HG03103 (cell line): ENCODE measurements around the gene ERP27.

ENCODE experiments used
- ATAC-seq: cut with Tn5 transposase; IDR thresholded peaks from one replicate; pipeline ENCODE4 v1.9.1; 2021; ENCODE audit warnings: low read depth; ENCODE audit not compliant: unreplicated experiment

ERP27 gene

DNA sequence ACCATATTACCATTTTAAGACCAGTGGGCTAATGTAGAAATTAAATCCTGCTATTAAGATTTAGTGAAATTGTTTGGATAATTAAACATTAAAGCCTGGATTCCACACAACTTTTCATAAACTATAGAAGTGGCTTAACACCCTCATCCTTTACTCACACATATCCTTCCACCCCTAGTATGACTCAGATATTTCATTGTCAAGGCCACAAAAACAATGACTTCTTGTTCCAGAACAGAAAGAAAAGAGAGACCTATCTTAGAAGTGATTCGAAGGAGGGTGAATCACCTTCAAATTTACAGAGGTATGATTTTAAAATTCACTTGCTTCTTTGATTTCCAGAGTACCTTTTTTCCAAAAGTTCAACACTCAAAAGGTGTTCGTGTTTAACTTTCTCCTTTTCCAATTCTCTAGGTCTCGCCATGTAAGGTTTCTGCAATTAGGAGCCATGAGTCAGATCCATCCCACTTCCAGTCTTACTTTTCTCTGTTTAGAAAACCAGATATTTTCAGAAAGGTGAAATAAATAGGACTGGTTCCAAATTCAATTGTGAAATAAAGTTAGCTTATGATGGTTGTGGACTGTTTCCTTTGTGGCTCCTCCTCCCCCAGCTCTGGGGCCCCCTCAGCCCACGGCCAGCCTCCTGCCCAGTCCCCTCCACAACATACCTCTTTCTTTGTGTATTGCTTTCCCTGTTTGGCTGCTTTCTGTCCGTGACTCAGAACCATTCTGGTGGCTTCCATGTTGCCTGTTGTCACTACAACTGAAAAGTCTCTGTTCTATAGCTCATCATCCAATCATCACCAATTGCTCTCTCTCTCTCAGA lies 28.0 kb downstream of the ERP27 start:
- no peak for ATAC-seq

DNA sequence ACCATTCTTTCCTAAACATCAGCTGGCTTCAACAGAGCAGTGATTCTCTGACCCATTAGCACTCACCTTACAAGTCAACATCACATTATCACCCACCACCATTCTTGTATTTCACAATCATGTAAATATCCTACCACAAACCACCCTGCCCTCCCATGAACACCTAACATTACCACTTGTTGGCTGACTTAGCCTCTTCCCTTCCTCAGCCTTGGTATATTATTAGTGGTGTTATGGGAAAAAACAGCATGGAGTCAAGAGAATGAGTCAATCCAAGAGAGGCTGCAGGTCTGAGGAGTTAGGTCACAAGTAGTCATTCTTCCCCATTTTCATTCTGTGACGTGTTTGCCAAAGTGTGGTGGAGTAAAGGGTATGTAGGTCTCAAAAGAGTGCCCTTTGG lies 30.4 kb downstream of the ERP27 start:
- ATAC-seq, result no peak

DNA sequence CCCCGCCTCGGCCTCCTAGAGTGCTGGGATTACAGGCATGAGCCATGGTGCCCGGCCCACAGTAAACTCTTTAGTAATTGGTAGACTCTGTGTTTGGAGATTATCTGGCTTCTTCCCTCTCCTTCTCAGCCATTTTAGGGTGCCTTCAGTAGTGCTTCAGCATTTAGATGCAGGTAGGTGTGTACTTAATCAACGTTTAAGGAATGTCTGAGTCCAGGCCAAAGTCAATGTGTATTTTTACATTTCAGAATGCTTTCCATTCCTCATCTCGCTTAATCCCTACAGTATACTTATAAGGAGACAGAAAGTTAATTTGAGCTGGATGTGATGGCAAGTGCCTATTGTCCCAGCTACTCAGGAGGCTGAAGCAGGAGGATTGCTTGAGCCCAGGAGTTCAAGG lies 32.2 kb downstream of the ERP27 start:
- no peak for ATAC-seq

DNA sequence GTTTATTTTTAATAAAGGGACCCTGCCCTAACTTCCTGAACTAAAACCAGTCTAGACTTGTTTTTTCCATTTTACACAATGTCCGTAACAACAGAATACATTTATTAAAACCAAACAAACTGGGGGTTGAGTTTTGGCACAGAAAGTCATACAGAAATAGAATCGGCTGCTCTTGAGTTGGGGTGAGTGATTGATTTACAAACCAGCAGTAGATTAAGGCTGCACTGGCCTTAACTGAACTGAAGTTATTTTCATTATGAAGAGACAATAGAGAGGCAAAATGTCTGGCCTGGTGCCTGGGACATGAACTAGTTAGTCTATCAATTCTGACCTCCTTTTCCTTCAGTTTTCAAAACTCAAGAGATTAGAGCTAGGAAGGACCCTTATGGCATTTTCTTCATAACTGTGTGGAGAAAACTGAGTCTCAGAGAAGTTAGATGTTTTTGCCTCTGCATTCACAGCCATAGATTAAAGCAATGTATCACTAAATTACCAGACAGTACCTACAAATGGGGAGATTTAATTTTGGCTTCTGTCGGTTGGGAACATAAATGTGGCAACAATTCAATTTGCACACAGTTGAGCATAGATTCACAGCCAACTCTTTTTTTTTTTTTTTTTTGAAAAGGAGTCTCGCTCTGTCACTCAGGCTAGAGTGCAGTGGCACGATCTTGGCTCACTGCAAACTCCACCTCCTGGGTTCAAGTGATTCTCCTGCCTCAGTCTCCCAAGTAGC lies 32.9 kb downstream of the ERP27 start:
- ATAC-seq, result no peak

DNA sequence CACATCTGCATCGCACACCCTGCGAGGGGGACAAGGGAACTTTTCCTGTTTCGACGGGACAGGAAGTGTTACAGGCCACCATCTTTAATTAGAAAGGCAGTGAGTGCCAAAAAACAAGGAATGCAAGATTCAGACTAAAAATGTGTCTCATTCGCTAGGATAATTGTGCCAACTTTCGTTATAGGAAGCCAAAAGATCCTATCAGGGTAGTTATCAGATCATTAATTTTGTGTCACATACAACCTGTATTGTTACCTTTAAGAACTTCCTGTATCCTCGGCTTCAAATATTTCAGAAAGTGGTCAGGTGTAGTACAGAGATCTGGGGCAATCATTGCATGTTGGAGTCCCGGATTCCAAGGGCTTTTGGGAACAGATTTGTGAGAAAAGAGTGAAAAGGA lies 33.5 kb downstream of the ERP27 start:
- no peak for ATAC-seq

DNA sequence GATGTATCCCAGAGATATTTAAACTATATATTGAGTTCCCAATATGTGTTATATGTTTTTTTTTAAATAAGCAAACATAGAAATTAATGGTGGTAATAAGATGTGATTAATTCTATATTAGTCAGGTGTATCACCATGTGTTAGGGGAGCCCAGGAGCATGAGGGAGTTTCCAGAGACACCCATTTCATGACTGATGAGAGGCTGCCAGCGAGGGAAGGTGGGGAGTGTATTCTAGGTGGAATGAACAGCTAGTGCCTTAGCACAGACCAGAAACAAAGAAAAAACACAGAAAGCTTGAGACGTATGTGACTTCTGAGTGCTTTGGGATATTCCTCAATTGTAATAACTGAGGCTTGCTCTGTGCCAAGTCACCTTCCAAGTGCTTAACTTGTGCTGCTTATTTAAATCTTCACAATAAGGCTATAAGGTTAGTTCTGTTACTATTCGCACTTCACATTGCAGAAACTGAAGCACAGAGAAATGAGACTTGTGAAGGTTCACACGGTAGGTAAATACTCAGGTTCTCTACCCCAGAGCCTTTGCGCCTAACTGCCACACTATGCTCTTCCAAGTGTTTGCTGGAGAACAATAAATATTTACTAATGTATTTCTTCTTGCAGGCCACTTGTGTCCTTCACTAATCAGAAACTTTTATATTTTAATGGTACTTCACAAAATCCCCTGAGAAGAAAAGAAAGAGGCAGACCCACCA lies 34.8 kb downstream of the ERP27 start:
- no peak for ATAC-seq

DNA sequence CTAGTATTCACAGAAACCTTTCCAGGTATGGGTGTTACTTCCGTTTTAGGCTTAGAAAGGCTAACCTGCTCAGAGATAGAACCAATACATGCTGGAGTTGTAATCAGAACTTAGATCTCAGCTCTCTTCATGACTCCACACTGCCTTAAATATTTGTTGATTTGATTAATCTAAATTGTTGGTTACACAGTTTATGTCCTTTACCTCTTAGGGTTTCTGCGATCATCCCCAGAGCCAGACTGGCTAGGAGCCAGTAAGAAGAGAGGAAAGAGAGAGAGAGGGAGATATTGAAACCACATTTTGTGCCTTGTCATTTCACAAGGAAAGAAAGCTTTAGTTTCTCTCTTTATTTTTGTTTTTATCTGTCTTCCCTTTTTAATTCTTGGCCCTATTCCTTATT lies 35.9 kb downstream of the ERP27 start:
- no peak for ATAC-seq

DNA sequence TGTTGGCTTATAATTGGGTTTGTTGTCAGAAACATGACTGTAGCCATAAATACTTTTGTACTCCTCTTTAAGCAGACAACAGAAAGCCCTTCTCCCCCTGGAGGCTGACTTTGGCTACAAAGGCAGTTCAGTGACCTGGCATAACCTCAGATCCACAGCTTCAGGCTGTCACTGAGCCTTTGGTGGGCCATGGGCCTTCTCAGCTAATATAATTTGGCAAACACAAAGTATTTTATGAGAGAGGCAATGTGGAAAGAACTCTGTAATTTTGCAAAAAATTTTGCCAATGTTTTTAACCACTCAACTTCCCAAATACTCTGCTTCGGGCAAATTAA lies 37.1 kb downstream of the ERP27 start:
- ATAC-seq, result no peak

DNA sequence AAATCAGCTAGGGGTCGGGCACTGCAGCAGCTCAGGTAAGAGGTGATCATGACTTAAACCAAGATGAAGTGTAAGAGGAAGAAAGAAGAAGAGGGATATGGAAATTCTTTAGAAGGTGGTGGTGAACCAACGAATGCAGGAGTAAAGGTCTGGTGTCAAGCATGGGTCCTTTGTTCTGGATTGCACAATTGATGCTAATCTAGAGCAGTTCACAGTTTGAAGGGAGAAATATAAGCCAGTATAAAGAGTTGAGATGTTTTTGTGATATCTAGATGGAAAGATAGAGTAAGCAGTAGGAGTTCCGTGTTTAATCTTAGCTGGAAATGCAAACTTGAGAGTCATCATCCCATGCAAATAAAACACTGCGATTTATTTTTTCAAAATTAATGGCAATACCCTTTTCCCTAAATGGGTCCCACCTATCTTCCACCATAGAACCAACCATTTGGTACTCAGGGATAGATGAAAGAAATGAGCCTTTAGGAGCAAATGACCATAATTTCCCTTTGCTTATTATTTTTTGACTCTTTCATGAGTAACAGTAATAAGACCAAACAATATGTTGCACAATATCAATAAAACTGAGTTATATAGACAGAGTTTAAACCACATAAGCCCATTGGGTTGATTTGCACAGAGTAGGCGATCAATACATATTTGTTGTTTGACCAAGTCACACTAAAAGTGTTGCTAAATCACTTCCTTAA lies 37.7 kb downstream of the ERP27 start:
- ATAC-seq, result no peak

DNA sequence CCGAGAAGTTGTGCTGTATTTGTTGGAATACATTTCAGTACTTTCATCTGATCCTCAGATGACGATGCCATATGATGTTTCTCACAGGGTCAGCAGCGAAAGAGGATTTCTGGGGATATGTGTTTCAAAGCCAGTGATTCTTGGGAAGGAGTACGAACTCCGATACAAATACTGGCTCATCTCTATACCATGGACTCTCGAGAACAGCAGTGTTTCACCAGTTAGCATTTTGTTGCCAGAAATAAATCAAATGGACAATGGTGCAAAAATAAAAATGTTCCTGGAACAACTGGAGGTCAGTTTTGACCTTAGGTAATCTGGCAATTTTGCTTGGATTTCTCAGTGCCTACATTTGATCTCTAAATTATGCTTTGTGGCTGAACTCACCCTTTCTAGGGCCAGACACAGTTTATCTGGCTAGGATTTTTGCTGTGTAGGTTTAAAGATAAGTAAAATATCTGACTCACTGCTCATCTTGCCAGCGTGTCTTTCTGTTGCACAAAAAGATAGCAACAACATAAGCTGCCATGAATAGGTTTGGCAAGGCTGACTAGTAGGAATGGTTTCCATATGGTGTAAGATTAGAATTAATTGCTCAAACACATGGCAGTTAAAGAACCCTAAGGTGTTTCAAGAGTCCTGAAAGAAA lies 41.7 kb downstream of the ERP27 start:
- no peak for ATAC-seq

DNA sequence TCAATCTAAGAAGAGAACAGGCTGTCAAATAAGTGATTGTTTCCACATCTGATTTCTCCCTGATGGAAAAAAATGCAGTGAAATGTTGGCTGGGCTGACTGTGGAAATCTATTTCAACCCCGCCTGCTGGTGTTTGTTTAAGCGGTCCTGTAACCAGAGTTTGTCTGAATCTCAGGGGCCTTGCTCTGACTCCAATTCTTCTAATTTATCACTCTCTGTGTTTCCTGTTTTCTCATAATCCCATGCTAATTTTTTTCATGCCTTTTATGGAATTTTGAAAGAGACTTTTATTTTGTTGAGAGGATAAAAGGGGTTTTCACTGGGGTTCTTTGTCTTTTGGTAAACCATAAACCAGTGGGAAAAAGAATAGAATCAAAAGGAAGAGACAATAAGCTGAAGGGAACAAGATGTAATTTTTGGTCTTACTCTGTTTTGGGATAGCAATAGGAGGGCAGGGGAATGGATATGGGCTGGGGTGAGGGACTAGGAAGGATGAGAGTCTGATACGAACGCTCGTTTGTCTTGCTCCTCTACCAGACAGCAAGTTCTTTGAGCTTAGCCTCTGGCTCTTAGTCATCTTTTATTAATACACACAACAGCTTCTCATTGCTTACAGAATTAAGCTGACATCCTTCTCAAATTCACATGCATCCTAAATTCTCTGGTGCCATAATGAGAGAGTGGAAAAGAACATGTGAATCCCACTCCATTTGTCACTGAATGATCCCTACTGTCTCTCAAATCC lies 44.7 kb downstream of the ERP27 start:
- no peak for ATAC-seq

DNA sequence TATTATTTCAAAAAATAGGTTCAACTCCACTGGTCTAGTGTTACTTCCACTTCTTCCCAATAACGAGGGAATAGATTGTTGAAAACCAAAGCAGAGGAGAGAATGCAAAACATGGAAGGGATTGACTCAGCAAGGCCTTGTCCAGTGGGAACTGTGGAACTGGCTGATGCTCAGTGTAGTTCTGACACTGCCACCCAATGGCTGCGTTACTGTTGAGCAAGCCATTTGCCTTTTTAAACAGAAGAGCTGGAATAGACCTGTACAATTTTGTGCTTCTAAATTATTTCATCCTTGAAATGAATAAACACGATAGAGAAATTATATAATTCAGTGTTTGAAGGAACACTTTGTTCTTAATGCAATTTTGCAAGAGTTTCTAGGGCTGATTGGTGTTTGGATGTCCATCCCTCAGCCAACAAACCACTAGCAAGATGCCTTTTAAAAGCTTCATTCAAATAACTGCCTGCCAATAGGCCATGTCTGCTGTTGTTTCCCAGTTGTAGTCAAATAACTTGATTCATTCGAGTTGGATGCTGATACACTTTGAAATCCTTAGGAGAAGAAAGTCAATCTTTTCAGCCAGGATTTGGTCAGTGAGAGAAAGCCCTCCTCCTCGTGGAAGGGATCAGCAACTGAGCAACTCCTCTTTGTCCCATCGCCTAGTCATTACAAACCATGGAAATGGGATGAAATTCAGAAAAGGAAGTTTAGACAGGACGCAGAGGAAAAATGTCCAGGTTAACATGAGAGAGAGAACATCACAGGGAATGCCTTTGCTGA lies 45.4 kb downstream of the ERP27 start:
- ATAC-seq, result no peak

DNA sequence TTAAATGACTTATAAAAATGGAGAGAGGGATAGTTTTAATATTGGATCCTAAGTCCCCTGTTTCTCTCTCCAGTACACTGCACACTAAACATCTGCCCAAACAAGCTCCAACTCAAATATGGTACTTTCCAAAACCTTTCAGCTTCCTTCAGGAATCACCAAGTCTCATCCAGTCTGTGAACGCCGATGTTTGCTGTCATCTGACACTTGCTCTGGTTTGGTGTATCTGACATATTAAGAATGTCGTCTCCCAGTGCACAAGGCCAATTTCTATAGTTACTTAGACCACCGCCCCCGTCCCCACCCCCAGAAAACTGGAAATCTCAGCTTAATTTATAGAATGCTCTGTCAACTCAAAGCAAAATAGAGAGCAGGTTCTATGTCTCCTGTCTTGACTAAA lies 47.6 kb downstream of the ERP27 start:
- ATAC-seq, result no peak

DNA sequence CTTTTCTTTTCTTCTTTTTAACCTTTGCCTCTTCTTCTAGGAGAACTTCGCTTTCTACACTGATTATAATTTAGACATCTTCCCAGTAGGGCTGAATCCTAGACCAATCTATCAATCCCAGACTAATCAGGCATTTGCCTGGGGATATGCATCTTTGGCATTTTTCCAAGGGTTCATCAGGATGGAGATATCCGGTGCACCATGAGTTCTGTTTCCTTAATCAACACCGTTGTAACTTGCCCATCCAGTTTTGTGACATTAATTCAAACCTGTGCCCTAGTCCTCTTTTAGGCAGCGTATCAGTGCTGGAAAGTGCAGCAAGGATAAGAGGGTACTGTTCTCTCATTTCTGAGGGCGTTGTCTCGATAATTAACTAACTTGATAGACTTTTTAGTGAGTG lies 52.1 kb downstream of the ERP27 start:
- ATAC-seq, result no peak

DNA sequence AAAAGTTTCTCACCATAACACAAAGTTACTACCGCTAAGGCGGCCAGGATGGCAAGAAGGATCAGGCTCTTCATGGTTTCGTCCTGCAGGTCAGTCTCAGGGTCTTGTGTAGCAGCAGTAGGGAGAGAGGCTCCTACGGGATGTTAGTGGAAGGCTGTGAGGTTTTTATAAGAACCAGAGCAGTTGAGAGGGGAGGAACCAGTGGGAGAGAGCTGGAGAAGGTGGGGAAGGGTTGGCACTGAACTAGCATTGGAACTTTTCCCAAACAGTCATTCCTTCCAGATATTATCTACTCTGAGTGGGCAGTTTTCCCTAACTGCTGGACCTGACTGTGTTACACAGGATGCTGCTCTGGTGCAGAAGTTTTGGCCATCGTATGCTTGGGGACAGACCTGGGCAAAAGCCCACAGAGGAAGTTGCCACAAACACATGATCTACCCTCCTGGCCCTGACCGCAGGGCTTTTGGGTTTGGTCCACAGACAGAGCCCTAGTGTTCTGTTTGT lies 52.6 kb downstream of the ERP27 start, which contains the start of gene MGP:
TSS of gene MGP (minus strand) at position 137 of the 504 bp plus-strand sequence. CDS start at position 74, 63 bp downstream.
- no peak for ATAC-seq

DNA sequence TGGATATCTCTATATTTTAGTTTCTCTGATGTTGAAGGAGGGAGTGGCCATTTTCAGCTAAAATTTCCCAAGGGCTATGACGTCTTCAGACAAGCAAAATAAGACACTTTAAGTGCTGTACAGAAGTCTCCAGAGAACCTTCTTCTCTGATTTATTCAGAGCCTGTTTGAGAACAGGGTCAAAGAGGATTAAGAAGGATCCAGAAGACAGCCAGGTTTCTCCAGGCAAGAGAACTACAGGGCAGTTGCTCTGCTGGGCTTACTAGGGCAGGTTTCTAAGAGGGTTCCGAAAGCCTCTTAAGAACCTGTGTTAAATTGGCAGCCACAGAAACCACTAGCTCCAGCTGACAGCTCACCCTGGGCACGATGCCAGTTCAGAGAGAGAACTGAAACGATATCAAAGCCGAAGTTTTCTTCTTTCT lies 53.9 kb downstream of the ERP27 start:
- ATAC-seq, result peak; percentile 93

DNA sequence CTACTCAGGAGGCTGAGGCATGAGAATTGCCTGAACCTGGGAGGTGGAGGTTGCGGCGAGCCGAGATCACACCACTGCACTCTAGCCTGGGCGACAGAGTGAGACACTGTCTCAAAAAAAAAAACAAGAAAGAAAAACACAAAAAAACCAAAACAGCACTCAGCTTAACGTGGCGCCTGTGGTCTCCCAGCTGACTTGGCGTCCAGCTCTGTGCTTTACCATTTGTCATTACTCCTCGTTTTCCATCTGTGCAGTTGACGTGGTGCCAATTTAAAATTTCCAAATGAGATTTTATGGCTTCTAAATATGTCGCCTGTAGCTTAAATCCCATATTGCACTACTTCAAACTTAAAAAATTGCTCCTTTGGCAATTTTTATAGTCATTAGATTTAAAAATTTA lies 54.7 kb downstream of the ERP27 start:
- no peak for ATAC-seq

DNA sequence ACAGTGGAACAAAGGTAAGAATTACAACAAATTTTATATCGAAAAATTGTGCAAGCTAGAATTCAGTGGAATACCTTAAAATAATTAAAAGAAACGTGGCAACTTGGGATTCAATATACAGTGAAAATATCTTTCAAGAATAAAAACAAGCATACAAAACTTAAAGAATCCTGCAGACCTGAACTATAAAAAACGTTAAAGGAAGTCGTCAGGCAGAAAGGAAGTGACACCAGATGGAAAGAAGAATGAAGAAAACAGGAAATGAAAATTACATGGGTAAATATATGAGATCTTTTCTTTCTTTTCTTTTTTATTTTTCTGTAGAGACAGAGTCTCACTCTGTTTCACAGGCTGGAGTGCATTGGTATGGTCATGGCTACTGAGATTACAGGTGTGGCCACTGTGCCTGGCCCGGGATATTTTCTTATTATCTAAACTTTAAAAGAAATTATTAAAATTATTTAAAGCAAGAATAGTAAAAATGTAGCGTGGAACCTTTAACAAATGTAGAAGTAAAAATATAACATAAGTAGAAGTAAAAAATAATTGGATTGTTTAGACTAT lies 57.4 kb downstream of the ERP27 start:
- ATAC-seq, result no peak
